HS-27A (cell line): ENCODE measurements around the gene CPNE6.
A peak's percentile ranks its signal among the peaks of the same experiment; 100 is the strongest.
"Not testable (repeated sequence)": the region's sequence is repeated elsewhere in the genome, so short reads cannot be mapped to it uniquely, and the experiment has no call there.

Source experiments
- DNase-seq: peaks from one replicate; pipeline ENCODE4 v3.0.0-alpha.2; 2012; ENCODE audit warnings: low read depth, missing footprints

Gene CPNE6

GRCh38 chr14:24071144-24071697 lies at the start of gene CPNE6:
CPNE6 (plus strand) TSS chr14:24071562; CDS start chr14:24072937, 1,375 bp downstream.
- DNase-seq = no peak

- DNase-seq = not testable (repeated sequence)
Measured at GRCh38 chr14:24024939-24025418, 46.4 kb upstream of the CPNE6 start.

- not testable (repeated sequence) for DNase-seq
Measured at GRCh38 chr14:24029687-24030086, 41.7 kb upstream of the CPNE6 start.

- not testable (repeated sequence) for DNase-seq
Measured at GRCh38 chr14:24031331-24031730, 40.0 kb upstream of the CPNE6 start.

GRCh38 chr14:24032727-24033418 lies 38.5 kb upstream of the CPNE6 start:
- no peak for DNase-seq

- not testable (repeated sequence) for DNase-seq
Measured at GRCh38 chr14:24035769-24036168, 35.6 kb upstream of the CPNE6 start.

GRCh38 chr14:24036169-24036962 lies 35.0 kb upstream of the CPNE6 start:
- DNase-seq = peak; percentile 51

GRCh38 chr14:24036963-24037657 lies 34.3 kb upstream of the CPNE6 start:
- not testable (repeated sequence) for DNase-seq

- DNase-seq = no peak
Measured at GRCh38 chr14:24037658-24038037, 33.7 kb upstream of the CPNE6 start.

- DNase-seq = no peak
Measured at GRCh38 chr14:24038686-24039085, 32.7 kb upstream of the CPNE6 start.

- DNase-seq = no peak
Measured at GRCh38 chr14:24040692-24041091, 30.7 kb upstream of the CPNE6 start.

GRCh38 chr14:24042746-24043145 lies 28.6 kb upstream of the CPNE6 start:
- DNase-seq = no peak

GRCh38 chr14:24049002-24049401 lies 22.4 kb upstream of the CPNE6 start:
- not testable (repeated sequence) for DNase-seq

GRCh38 chr14:24050753-24051152 lies 20.6 kb upstream of the CPNE6 start:
- not testable (repeated sequence) for DNase-seq

GRCh38 chr14:24051176-24051788 lies 20.1 kb upstream of the CPNE6 start:
- no peak for DNase-seq

- peak; percentile 12 for DNase-seq
Measured at GRCh38 chr14:24051789-24052655, 19.3 kb upstream of the CPNE6 start, which contains the start of gene CARMIL3. CARMIL3 (plus strand) TSS chr14:24052009; CDS start chr14:24052154, 145 bp downstream.

GRCh38 chr14:24052656-24053547 lies 18.5 kb upstream of the CPNE6 start:
- no peak for DNase-seq

- no peak for DNase-seq
Measured at GRCh38 chr14:24053548-24054323, 17.6 kb upstream of the CPNE6 start.

GRCh38 chr14:24054324-24054641 lies 17.1 kb upstream of the CPNE6 start:
- no peak for DNase-seq
